Activated CD4-positive, alpha-beta T cell treated with anti-CD3 and anti-CD28 coated beads for 36 hours (primary cell): ENCODE results near the gene CCL26. TPM values are rescaled to one million over a fixed set of nuclear protein-coding genes. Genes with fewer than 3 reads are reported as not detected.
"Not testable (repeated sequence)": the region's sequence is repeated elsewhere in the genome, so short reads cannot be mapped to it uniquely, and the experiment has no call there.

Experiments used
- ATAC-seq: fragments of 200-7000 bp; cut with Tn5 transposase; one replicate; pipeline ENCODE4 v1.10.0; 2021; ENCODE audit warnings: mild to moderate bottlenecking, moderate library complexity
- CTCF ChIA-PET: fragments of 350-600 bp; sonication (Branson Sonifier 250); formaldehyde crosslinking; loops from one replicate; lab custom pipeline; 2021; ENCODE audit warnings: antibody characterized with exemption; lab: Charles Lee
- POLR2A ChIA-PET: fragments of 350-600 bp; sonication (Branson Sonifier 250); formaldehyde crosslinking; loops from one replicate; lab custom pipeline; 2021; ENCODE audit warnings: antibody characterized with exemption, inconsistent platforms; lab: Charles Lee
- DNase-seq: peaks from one replicate; pipeline ENCODE4 v3.0.0-alpha.2; 2020
- H3K27ac Mint-ChIP-seq: one replicate; pipeline ENCODE4 v1.8.0; 2021; ENCODE audit warnings: mixed read lengths
- H3K27me3 Mint-ChIP-seq: one replicate; pipeline ENCODE4 v1.8.0; 2021; ENCODE audit warnings: mixed read lengths
- H3K36me3 Mint-ChIP-seq: one replicate; pipeline ENCODE4 v1.8.0; 2021; ENCODE audit warnings: low read depth, mixed read lengths
- H3K4me1 Mint-ChIP-seq: one replicate; pipeline ENCODE4 v1.8.0; 2021; ENCODE audit warnings: mixed read lengths
- H3K4me3 Mint-ChIP-seq: one replicate; pipeline ENCODE4 v1.8.0; 2021; ENCODE audit warnings: mild to moderate bottlenecking, moderate library complexity, mixed read lengths
- H3K9me3 Mint-ChIP-seq: one replicate; pipeline ENCODE4 v1.8.0; 2021; ENCODE audit warnings: low read depth, mixed read lengths
- intact Hi-C, 2 experiments: fragments of 100-400 bp; cut with DNase I in 1 of 2; cut with micrococcal nuclease in 1 of 2; formaldehyde crosslinking; loops; one replicate each; pipeline versions ENCODE4 v1.14.2 to v1.15.1; 2022 to 2024; cut with DNase I, micrococcal nuclease
- total RNA-seq, 2 experiments: library from RNA; stranded (reverse); gene quantifications; one replicate each; pipeline ENCODE4 v1.2.3, GENCODE V29; 2021

The CCL26 gene
- total RNA-seq, 2 experiments from 2014 or later = 0.39 TPM; not detected in 1

DNA sequence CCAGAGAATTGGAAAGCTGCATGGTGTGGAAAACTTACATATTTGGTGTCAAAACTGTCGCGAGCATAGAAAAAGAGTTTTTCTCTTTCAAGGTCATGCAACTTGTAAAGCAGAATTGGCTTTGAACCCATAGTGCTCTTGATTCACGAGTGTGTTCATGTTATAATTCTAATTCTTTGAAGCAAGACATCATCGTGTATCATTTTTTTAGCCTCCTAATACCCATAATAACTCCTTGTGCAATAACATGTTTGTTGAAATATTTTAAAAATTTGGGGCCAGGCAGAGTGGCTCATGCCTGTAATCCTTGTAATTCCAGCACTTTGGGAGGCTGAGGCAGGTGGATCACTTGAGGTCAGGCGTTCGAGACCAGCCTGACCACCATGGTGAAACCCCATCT is 37.4 kb upstream of the CCL26 start:
- DNase-seq = no peak
- H3K27me3 Mint-ChIP-seq = no peaks in the 10 kb centered on the region
- H3K9me3 Mint-ChIP-seq = peaks cover 14% of the 10 kb centered on the region
- CTCF ChIA-PET = no interaction called here
- POLR2A ChIA-PET = no interaction called here
- H3K4me1 Mint-ChIP-seq = no peaks in the 10 kb centered on the region
- intact Hi-C loops = no loop called here
- no peaks in the 10 kb centered on the region for H3K36me3 Mint-ChIP-seq
- H3K27ac Mint-ChIP-seq = no peak overlapping the region
- no peak for ATAC-seq
- H3K4me3 Mint-ChIP-seq = no peak overlapping the region

DNA sequence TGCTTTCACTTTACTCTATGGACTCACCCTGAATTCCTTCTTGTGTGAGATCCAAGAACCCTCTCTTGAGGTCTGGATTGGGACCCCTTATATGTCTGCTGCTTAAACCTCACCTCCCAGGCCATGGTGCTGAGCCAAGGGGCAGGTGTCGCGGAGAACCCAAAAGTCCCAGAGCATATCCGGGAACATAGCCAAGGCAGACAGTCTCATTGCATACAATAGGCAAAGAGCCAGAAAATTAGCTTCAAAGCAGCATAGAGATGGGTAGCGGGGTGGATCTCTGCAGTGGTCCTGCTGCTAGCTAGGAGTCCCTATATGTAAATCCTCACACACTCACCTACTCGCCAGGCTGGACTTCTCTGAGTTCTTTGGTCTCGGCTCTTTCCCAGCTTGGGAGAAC is 36.1 kb upstream of the CCL26 start:
- POLR2A ChIA-PET = no interaction called here
- Mint-ChIP-seq H3K9me3 (peaks cover 14% of the 10 kb centered on the region), H3K36me3 (no peaks in the 10 kb centered on the region), H3K4me3 (no peak overlapping the region), H3K27me3 (no peaks in the 10 kb centered on the region), H3K4me1 (no peaks in the 10 kb centered on the region), H3K27ac (no peak overlapping the region)
- intact Hi-C loops = no loop called here
- DNase-seq (no peak), ATAC-seq (no peak)
- CTCF ChIA-PET = no interaction called here

GRCh38 chr7:75807452-75807851 is 35.4 kb upstream of the CCL26 start:
- Mint-ChIP-seq H3K4me1 (no peaks in the 10 kb centered on the region), H3K27me3 (peaks cover 2% of the 10 kb centered on the region), H3K36me3 (no peaks in the 10 kb centered on the region), H3K4me3 (no peak overlapping the region), H3K27ac (no peak overlapping the region), H3K9me3 (peaks cover 14% of the 10 kb centered on the region)
- ATAC-seq (no peak), DNase-seq (no peak)
- CTCF ChIA-PET = no interaction called here
- POLR2A ChIA-PET = no interaction called here
- intact Hi-C loops = no loop called here

- intact Hi-C loops = no loop called here
- DNase-seq (no peak), ATAC-seq (no peak)
- Mint-ChIP-seq H3K4me3 (no peak overlapping the region), H3K36me3 (no peaks in the 10 kb centered on the region), H3K4me1 (no peaks in the 10 kb centered on the region), H3K27ac (no peak overlapping the region), H3K27me3 (peaks cover 2% of the 10 kb centered on the region), H3K9me3 (peaks cover 14% of the 10 kb centered on the region)
- POLR2A ChIA-PET = no interaction called here
- CTCF ChIA-PET = no interaction called here
Observed at GRCh38 chr7:75806560-75807307, 34.7 kb upstream of the CCL26 start.

DNA sequence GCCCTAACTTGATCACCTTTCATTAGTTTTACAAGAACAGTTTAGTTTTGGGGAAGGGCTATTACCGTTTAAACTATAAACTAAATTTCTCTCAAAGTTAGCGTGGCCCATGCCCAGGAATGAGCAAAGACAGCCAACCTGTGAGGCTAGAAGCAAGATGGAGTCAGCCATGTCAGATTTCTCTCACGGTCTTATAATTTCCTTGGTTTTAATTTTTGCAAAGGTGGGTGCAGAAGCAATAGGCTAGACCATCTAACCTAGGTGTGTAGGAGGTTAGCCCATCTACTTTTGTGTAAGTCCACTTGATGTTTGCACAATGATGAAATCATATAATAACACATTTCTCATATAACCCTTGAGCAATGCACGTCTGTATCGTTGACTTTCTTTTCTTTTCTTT is 32.7 kb upstream of the CCL26 start:
- no peak overlapping the region for H3K4me3 Mint-ChIP-seq
- CTCF ChIA-PET = no interaction called here
- no peaks in the 10 kb centered on the region for H3K36me3 Mint-ChIP-seq

GRCh38 chr7:75804004-75804403 is 32.0 kb upstream of the CCL26 start:
- ATAC-seq = no peak
- intact Hi-C loops = no loop called here
- Mint-ChIP-seq H3K27ac (no peak overlapping the region), H3K9me3 (peaks cover 14% of the 10 kb centered on the region), H3K27me3 (peaks cover 2% of the 10 kb centered on the region), H3K36me3 (no peaks in the 10 kb centered on the region), H3K4me3 (no peak overlapping the region), H3K4me1 (no peaks in the 10 kb centered on the region)
- CTCF ChIA-PET = no interaction called here
- DNase-seq = no peak
- POLR2A ChIA-PET = no interaction called here

More for the DNA sequence above, 32.7 kb upstream of the CCL26 start:
- POLR2A ChIA-PET = no interaction called here
- H3K4me1 Mint-ChIP-seq = no peaks in the 10 kb centered on the region
- H3K27me3 Mint-ChIP-seq = peaks cover 2% of the 10 kb centered on the region
- intact Hi-C loops = no loop called here
- no peak for ATAC-seq
- H3K27ac Mint-ChIP-seq = no peak overlapping the region
- peaks cover 14% of the 10 kb centered on the region for H3K9me3 Mint-ChIP-seq
- DNase-seq = no peak

DNA sequence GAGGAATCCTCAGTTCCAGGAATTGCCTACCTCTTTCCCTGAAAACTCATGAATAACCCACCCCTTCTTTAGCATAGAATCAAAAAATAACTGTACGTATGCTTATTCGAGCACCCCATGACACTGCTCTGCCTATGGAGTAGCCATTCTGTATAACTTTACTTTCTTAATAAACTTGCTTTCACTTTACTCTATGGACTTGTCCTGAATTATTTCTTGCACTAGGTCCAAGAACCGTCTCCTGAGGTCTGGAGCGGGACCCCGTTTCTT is 30.5 kb upstream of the CCL26 start:
- H3K4me3 Mint-ChIP-seq = no peak overlapping the region
- peaks cover 10% of the 10 kb centered on the region for H3K9me3 Mint-ChIP-seq
- no peaks in the 10 kb centered on the region for H3K4me1 Mint-ChIP-seq
- H3K27me3 Mint-ChIP-seq = peaks cover 2% of the 10 kb centered on the region
- ChIA-PET POLR2A (no interaction called here), CTCF (no interaction called here)
- intact Hi-C loops = no loop called here
- H3K36me3 Mint-ChIP-seq = no peaks in the 10 kb centered on the region
- H3K27ac Mint-ChIP-seq = no peak overlapping the region
- DNase-seq (no peak), ATAC-seq (no peak)

- CTCF ChIA-PET = no interaction called here
- POLR2A ChIA-PET = no interaction called here
- DNase-seq = no peak
Observed at GRCh38 chr7:75798770-75799169, 26.8 kb upstream of the CCL26 start.

DNA sequence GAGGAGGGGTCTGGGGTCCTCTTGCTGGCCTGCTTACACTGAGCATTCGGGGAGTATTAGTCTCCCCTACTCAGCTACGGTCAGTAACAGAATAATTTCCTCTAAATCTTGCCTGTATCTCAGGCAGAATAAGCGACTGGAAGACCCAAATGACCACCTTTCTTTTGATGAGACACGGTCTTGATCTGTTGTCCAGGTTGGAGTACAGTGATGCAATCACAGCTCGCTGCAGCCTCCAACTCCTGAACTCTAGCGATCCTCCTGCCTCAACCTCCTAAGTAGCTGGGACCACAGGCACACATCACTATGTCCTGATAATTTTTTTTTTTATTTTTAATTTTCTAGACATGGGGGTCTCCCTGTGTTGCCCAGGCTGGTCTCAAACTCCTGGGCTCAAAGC is 24.4 kb upstream of the CCL26 start:
- POLR2A ChIA-PET = no interaction called here

More at GRCh38 chr7:75798770-75799169, 26.8 kb upstream of the CCL26 start:
- peaks cover 4% of the 10 kb centered on the region for H3K27me3 Mint-ChIP-seq
- H3K9me3 Mint-ChIP-seq = no peaks in the 10 kb centered on the region
- H3K4me3 Mint-ChIP-seq = no peak overlapping the region
- intact Hi-C loops = loop anchor here in 1 of 2 experiments (5.0 kb wide), 1 partner anchor 59 kb away; no protein-coding TSS in a partner anchor
- H3K36me3 Mint-ChIP-seq = no peaks in the 10 kb centered on the region
- H3K4me1 Mint-ChIP-seq = no peaks in the 10 kb centered on the region
- no peak for ATAC-seq
- H3K27ac Mint-ChIP-seq = no peak overlapping the region

DNA sequence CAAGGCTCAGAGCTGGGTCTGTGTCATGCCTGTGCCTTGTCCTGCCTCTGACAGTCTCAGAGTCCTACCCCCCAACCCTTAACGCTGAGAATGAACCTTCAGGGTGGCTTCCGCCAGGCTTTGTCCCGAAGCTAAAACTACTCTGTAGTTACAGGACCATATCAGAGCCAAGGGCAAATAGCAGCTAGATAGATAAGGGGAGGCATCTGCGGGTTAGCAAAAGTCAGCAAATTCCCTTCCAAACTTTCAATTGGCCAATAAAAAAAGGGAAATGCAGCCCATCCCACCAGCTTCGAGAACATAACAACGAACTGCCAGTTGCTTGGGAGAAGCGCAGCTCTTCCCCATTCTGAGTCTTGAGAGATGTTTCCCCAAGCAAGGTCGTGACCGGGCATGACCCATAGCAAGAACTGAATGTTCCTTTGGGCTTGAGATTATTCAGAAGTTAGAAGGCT is 23.8 kb upstream of the CCL26 start:
- DNase-seq = no peak
- ATAC-seq = no peak
- H3K9me3 Mint-ChIP-seq = no peaks in the 10 kb centered on the region
- ChIA-PET CTCF (no interaction called here), POLR2A (no interaction called here)
- no peak overlapping the region for H3K4me3 Mint-ChIP-seq
- H3K36me3 Mint-ChIP-seq = no peaks in the 10 kb centered on the region
- intact Hi-C loops = loop anchor here in 1 of 2 experiments (5.0 kb wide), 1 partner anchor 61 kb away; no protein-coding TSS in a partner anchor
- H3K27ac Mint-ChIP-seq = no peak overlapping the region
- no peaks in the 10 kb centered on the region for H3K4me1 Mint-ChIP-seq
- peaks cover 2% of the 10 kb centered on the region for H3K27me3 Mint-ChIP-seq

More for the DNA sequence above, 24.4 kb upstream of the CCL26 start:
- no peaks in the 10 kb centered on the region for H3K36me3 Mint-ChIP-seq
- no peak overlapping the region for H3K4me3 Mint-ChIP-seq
- no peak for ATAC-seq
- no peaks in the 10 kb centered on the region for H3K4me1 Mint-ChIP-seq
- H3K27ac Mint-ChIP-seq = no peak overlapping the region
- CTCF ChIA-PET = no interaction called here
- peaks cover 2% of the 10 kb centered on the region for H3K27me3 Mint-ChIP-seq
- H3K9me3 Mint-ChIP-seq = no peaks in the 10 kb centered on the region
- no peak for DNase-seq
- intact Hi-C loops = loop anchor here in 1 of 2 experiments (5.0 kb wide), 1 partner anchor 61 kb away; no protein-coding TSS in a partner anchor

GRCh38 chr7:75793676-75794075 is 21.7 kb upstream of the CCL26 start:
- no peaks in the 10 kb centered on the region for H3K36me3 Mint-ChIP-seq
- no peak overlapping the region for H3K4me3 Mint-ChIP-seq
- no peak overlapping the region for H3K27ac Mint-ChIP-seq
- CTCF ChIA-PET = interaction anchor here (0.6 kb wide), 1 partner anchor 355 kb away, joined by 4 read pairs; no protein-coding TSS in a partner anchor
- intact Hi-C loops = no loop called here
- H3K9me3 Mint-ChIP-seq = no peaks in the 10 kb centered on the region
- ATAC-seq (no peak), DNase-seq (no peak)
- H3K4me1 Mint-ChIP-seq = no peaks in the 10 kb centered on the region
- H3K27me3 Mint-ChIP-seq = peaks cover 2% of the 10 kb centered on the region
- POLR2A ChIA-PET = interaction anchor here (0.7 kb wide), 1 partner anchor 100 kb away, joined by 3 read pairs; no protein-coding TSS in a partner anchor

DNA sequence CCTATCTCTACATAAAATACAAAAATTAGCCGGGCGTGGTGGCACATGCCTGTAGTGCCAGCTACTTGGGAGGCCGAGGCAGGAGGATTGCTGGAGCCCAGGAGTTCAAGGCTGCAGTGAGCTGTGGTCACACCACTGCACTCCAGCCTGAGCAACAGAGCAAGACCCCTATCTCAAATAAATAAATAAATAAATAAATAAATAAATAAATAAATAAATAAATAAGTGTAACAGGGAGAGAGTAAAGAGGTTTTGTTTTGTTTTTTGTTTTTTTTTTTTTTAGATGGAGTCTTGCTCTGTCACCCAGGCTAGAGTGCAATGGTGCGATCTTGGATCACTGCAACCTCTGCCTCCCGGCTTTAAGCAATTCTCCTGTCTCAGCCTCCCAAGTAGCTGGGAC is 20.6 kb upstream of the CCL26 start:
- CTCF ChIA-PET = not testable (repeated sequence)

More for the DNA sequence above, 20.6 kb upstream of the CCL26 start:
- DNase-seq, intact Hi-C loops, H3K4me3 Mint-ChIP-seq, H3K27me3 Mint-ChIP-seq, H3K36me3 Mint-ChIP-seq, POLR2A ChIA-PET, H3K9me3 Mint-ChIP-seq, ATAC-seq, H3K4me1 Mint-ChIP-seq, H3K27ac Mint-ChIP-seq: not testable (repeated sequence)
